Measurements from ENCODE around the gene SLC25A22. TPM values are rescaled to one million over a fixed set of nuclear protein-coding genes. Genes with fewer than 3 reads are reported as not detected.
A peak's percentile ranks its signal among the peaks of the same experiment; 100 is the strongest.

SLC25A22 gene
- total RNA-seq, 1 donor from 2014 or later: 10.3 TPM

DNA sequence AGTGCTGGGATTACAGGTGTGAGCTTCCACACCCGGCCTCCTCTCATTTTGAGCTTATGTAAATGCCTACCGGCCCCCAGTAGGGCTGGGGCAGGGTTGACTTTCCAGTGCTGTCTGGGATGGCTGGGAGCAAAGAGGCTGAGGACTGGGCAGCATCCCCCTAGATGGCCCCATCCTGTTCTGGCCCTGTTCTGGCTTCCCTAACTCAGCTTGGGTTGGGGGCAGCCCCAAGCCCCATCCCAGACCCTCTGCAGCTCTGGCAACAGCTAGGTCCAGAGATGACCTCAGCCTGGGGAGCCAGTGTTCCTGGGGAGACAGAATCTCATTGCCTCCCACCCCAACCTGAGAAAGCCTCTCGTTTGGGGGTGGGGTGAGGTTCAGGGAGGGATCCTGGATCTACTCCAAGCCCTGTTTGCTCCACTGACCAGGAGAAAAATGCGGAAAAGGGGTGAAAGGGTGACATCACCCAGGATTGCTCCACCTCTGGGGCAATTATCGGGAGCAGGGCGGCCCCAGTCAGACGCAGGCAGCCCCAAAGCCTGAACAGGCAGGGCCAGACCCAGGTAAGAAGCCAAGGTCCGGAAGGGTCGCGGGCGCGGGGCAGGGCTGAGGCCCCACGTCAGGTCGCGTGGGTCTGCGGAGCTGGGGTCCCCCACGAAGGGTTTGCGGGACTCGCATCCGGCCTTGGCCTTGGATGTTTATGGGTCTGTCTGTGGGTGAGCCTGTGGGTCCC, 20.5 kb upstream of the SLC25A22 start, which contains the start of gene PNPLA2:
Gene PNPLA2 (plus strand): TSS at position 519 of the 733 bp plus-strand sequence. CDS start 805 bp downstream, outside the sequence.
- H3K27ac ChIP-seq: peak within 1 kb of the TSS; percentile 89
- no peaks in the 10 kb centered on the region for H3K27me3 ChIP-seq
- H3K4me1 ChIP-seq: peaks cover 35% of the 10 kb centered on the region
- H3K9me3 ChIP-seq: no peaks in the 10 kb centered on the region
- intact Hi-C loops (cut with DNase I): no loop called here
- H3K4me3 ChIP-seq: peak within 1 kb of the TSS; percentile 95 to 98
- peaks cover 0 to 13% of the 10 kb centered on the region in 2 donors for H3K36me3 ChIP-seq
- DNase-seq (ENCODE audit: extremely low spot score in 2 of 2): no peak
- TF ChIP-seq POLR2A (IDR thresholded peaks at IDR 0.05): no peak
- TF ChIP-seq POLR2AphosphoS5 (IDR thresholded peaks at IDR 0.05; ENCODE audit: insufficient read depth in 1 of 2, low read depth in 1 of 2): peak in 1 of 2 donors; percentile 74

DNA sequence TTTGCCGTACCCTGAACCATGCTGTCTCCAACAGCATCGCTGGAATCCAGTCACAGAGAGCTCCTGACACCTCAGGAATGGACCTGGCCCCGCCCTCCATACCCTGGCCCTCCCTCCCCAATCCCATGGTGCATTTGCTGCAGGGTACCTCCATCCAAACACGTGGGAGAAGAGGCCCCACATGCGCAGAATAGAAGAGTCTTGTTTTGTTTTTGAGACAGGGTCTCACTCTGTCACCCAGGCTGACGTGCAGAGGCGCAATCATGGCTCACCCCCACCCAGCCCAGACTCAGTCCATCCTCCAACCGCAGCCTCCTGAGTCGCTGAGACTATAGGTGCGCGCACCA, 18.3 kb upstream of the SLC25A22 start:
- H3K4me1 ChIP-seq: peaks cover 36% of the 10 kb centered on the region
- no peaks in the 10 kb centered on the region for H3K9me3 ChIP-seq
- TF ChIP-seq POLR2A (IDR thresholded peaks at IDR 0.05) (no peak), POLR2AphosphoS5 (IDR thresholded peaks at IDR 0.05; ENCODE audit: insufficient read depth in 1 of 2, low read depth in 1 of 2) (no peak)
- TF ChIP-seq, protein P1, sequence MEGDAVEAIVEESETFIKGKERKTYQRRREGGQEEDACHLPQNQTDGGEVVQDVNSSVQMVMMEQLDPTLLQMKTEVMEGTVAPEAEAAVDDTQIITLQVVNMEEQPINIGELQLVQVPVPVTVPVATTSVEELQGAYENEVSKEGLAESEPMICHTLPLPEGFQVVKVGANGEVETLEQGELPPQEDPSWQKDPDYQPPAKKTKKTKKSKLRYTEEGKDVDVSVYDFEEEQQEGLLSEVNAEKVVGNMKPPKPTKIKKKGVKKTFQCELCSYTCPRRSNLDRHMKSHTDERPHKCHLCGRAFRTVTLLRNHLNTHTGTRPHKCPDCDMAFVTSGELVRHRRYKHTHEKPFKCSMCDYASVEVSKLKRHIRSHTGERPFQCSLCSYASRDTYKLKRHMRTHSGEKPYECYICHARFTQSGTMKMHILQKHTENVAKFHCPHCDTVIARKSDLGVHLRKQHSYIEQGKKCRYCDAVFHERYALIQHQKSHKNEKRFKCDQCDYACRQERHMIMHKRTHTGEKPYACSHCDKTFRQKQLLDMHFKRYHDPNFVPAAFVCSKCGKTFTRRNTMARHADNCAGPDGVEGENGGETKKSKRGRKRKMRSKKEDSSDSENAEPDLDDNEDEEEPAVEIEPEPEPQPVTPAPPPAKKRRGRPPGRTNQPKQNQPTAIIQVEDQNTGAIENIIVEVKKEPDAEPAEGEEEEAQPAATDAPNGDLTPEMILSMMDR (IDR thresholded peaks at IDR 0.05): no peak
- peaks cover 0 to 25% of the 10 kb centered on the region in 2 donors for H3K36me3 ChIP-seq
- H3K27ac ChIP-seq: no peak overlapping the region
- no peak for DNase-seq (ENCODE audit: extremely low spot score in 2 of 2)
- intact Hi-C loops (cut with DNase I): no loop called here
- no peak overlapping the region for H3K4me3 ChIP-seq
- no peaks in the 10 kb centered on the region for H3K27me3 ChIP-seq

DNA sequence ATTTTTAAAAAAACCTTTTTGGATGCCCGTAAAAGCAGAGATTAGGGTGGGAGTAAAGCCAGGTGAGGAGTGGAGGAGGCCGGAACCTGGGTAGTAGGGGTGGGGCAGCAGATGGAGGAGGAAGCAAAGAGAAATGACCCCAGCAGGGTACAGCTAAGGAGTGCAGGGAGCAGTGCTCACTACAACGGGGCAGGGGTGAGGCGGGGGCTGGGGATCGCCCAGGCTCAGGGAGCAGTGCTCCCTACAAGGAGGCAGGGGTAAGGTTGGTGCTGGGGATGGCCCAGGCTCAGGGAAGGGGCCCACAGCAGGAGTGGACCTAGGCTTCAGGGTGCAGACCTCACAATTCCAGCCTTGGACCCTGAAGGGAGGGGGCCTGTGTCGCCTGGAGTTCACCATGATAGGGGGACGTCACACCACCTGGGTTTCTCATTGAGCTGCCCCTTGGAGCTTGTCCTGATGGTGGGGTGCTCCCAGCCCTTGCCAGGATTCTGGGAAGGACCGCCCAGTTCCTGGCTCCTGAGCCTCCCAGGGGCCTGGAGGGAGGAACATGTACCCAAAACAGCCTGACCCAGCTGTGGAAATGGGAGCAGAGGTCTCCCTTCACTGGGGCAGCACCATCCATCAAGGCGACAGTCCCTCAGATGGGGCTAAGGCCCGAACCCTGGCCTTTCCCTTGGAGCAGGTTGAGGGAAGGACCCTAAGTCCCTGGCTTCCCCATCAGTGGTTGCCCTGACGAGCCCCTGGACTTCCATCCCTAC, 17.8 kb upstream of the SLC25A22 start:
- TF ChIP-seq POLR2A (IDR thresholded peaks at IDR 0.05) (no peak), POLR2AphosphoS5 (IDR thresholded peaks at IDR 0.05; ENCODE audit: insufficient read depth in 1 of 2, low read depth in 1 of 2) (no peak)
- TF ChIP-seq, protein P1 (IDR thresholded peaks at IDR 0.05): no peak
- intact Hi-C loops (cut with DNase I): no loop called here
- no peak overlapping the region for H3K4me3 ChIP-seq

GRCh38 chr11:813456-814096, 15.5 kb upstream of the SLC25A22 start:
- intact Hi-C loops (cut with DNase I): no loop called here
- DNase-seq (ENCODE audit: extremely low spot score in 2 of 2): no peak
- H3K27ac ChIP-seq: no peak overlapping the region
- H3K27me3 ChIP-seq: no peaks in the 10 kb centered on the region
- H3K9me3 ChIP-seq: no peaks in the 10 kb centered on the region
- no peak overlapping the region for H3K4me3 ChIP-seq
- peaks cover 33% of the 10 kb centered on the region for H3K4me1 ChIP-seq
- H3K36me3 ChIP-seq: peaks cover 0 to 30% of the 10 kb centered on the region in 2 donors
- TF ChIP-seq POLR2A (IDR thresholded peaks at IDR 0.05): no peak
- TF ChIP-seq POLR2AphosphoS5 (IDR thresholded peaks at IDR 0.05; ENCODE audit: insufficient read depth in 1 of 2, low read depth in 1 of 2): no peak
- TF ChIP-seq, protein P1 (IDR thresholded peaks at IDR 0.05): no peak

More for the DNA sequence above, 17.8 kb upstream of the SLC25A22 start:
- Histone ChIP-seq H3K27ac (no peak overlapping the region), H3K9me3 (no peaks in the 10 kb centered on the region), H3K27me3 (no peaks in the 10 kb centered on the region), H3K36me3 (peaks cover 0 to 30% of the 10 kb centered on the region in 2 donors), H3K4me1 (peaks cover 36% of the 10 kb centered on the region)
- DNase-seq (ENCODE audit: extremely low spot score in 2 of 2): no peak

DNA sequence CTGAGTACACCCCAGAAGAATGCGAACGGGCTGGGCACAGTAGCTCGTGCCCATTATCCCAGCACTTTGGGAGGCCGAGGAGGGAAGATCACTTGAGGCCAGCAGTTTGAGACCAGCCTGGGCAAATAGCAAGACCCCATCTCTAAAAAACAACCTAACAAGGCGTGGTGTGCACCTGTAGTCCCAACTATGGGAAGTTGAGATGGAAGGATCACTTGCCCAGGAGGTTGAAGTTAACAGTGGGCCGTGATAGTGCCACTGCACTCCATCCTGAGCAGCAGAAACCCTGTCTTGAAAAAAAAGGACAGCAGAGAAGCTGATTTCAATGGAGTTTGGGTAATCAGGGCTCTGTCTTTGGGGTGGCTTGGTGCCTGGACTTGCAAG, 15.0 kb upstream of the SLC25A22 start:
- no peak overlapping the region for H3K4me3 ChIP-seq
- peaks cover 33% of the 10 kb centered on the region for H3K4me1 ChIP-seq
- no peak for DNase-seq (ENCODE audit: extremely low spot score in 2 of 2)
- TF ChIP-seq, protein P1 (IDR thresholded peaks at IDR 0.05): no peak
- TF ChIP-seq POLR2AphosphoS5 (IDR thresholded peaks at IDR 0.05; ENCODE audit: insufficient read depth in 1 of 2, low read depth in 1 of 2): no peak
- peaks cover 0 to 30% of the 10 kb centered on the region in 2 donors for H3K36me3 ChIP-seq
- intact Hi-C loops (cut with DNase I): no loop called here
- H3K27me3 ChIP-seq: no peaks in the 10 kb centered on the region
- no peak overlapping the region for H3K27ac ChIP-seq
- H3K9me3 ChIP-seq: no peaks in the 10 kb centered on the region
